Activated T-cell treated with anti-CD3 and anti-CD28 coated beads, Interleukin-2, amount 50 U/mL, for 72 hours (primary cell): ENCODE data around the gene LGALS4. TPM values are rescaled to one million over a fixed set of nuclear protein-coding genes. Genes with fewer than 3 reads are reported as not detected.
A peak's percentile ranks its signal among the peaks of the same experiment; 100 is the strongest.
"Not testable (repeated sequence)": the region's sequence is repeated elsewhere in the genome, so short reads cannot be mapped to it uniquely, and the experiment has no call there.

Experiments used
- ATAC-seq, 2 donors: fragments of 150-1000 bp; cut with Tn5 transposase; replicated peaks in 1 of 2; 2 replicates each; pipeline ENCODE4 v1.10.0; 2021; ENCODE audit warnings: moderate library complexity in 2 of 2, mild to moderate bottlenecking in 1 of 2
- DNase-seq, 2 donors: peaks; one replicate each; pipeline ENCODE4 v3.0.0; 2021 to 2022; ENCODE audit warnings: mixed read lengths in 1 of 2
- H3K27ac Mint-ChIP-seq: one replicate; pipeline ENCODE4 v1.8.0; 2022; ENCODE audit warnings: mild to moderate bottlenecking, moderate library complexity, mixed read lengths
- H3K27me3 Mint-ChIP-seq: one replicate; pipeline ENCODE4 v1.8.0; 2022; ENCODE audit warnings: low read depth, mixed read lengths
- H3K36me3 Mint-ChIP-seq, 2 donors: one replicate each; pipeline ENCODE4 v1.8.0; 2022; ENCODE audit warnings: mixed read lengths in 2 of 2, mild to moderate bottlenecking in 1 of 2; ENCODE audit not compliant: insufficient read depth in 2 of 2
- H3K4me1 Mint-ChIP-seq: one replicate; pipeline ENCODE4 v1.8.0; 2022; ENCODE audit warnings: low read depth, mixed read lengths
- H3K4me3 Mint-ChIP-seq, 2 donors: one replicate each; pipeline ENCODE4 v1.8.0; 2022; ENCODE audit warnings: mild to moderate bottlenecking in 2 of 2, mixed read lengths in 2 of 2, moderate library complexity in 2 of 2
- H3K9me3 Mint-ChIP-seq, 2 donors: one replicate each; pipeline ENCODE4 v1.8.0; 2022; ENCODE audit warnings: mixed read lengths in 2 of 2
- total RNA-seq, 2 donors: library from RNA; stranded (reverse); gene quantifications; one replicate each; pipeline ENCODE4 v1.2.3, GENCODE V29; 2022

Gene LGALS4
- total RNA-seq: 1 to 10 TPM; 2.3 to 4.1 TPM

GRCh38 chr19:38812841-38813320 is at the start of gene LGALS4:
LGALS4 (minus strand) TSS chr19:38812945; CDS start chr19:38812886, 59 bp downstream.
- H3K27ac Mint-ChIP-seq: no peak within 1 kb of the TSS
- no peak within 1 kb of the TSS for H3K4me3 Mint-ChIP-seq
- no peaks in the 10 kb centered on the region for H3K27me3 Mint-ChIP-seq
- DNase-seq (no peak), ATAC-seq (no peak)
- H3K36me3 Mint-ChIP-seq: peaks cover 0 to 2% of the 10 kb centered on the region in 2 donors
- H3K9me3 Mint-ChIP-seq: no peaks in the 10 kb centered on the region
- no peaks in the 10 kb centered on the region for H3K4me1 Mint-ChIP-seq

DNA sequence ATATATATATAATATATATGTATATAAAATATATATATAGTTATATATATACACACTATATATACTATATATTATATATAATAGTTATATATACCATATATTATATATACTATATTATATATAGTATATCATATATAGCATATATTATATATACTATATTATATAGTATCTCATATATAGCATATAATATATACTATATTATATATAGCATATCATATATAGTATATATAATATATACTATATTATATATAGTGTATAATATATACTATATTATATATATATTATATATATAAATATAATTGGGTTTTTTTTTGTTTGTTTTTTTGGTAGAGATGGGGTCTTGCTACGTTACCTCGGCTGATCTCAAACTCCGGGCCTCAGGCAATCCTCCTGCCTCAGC is 48.6 kb upstream of the LGALS4 start:
- Mint-ChIP-seq H3K4me1 (peaks cover 45% of the 10 kb centered on the region), H3K36me3 (peaks cover 3 to 8% of the 10 kb centered on the region in 2 donors), H3K27ac (no peak overlapping the region), H3K4me3 (no peak overlapping the region), H3K9me3 (peaks cover 0 to 2% of the 10 kb centered on the region in 2 donors), H3K27me3 (no peaks in the 10 kb centered on the region)
- ATAC-seq (no peak), DNase-seq (no peak)

GRCh38 chr19:38859631-38860204 is 47.0 kb upstream of the LGALS4 start:
- ATAC-seq, H3K27me3 Mint-ChIP-seq, H3K36me3 Mint-ChIP-seq, H3K27ac Mint-ChIP-seq, H3K9me3 Mint-ChIP-seq, DNase-seq, H3K4me3 Mint-ChIP-seq: not testable (repeated sequence)
- peaks cover 28% of the 10 kb centered on the region for H3K4me1 Mint-ChIP-seq

DNA sequence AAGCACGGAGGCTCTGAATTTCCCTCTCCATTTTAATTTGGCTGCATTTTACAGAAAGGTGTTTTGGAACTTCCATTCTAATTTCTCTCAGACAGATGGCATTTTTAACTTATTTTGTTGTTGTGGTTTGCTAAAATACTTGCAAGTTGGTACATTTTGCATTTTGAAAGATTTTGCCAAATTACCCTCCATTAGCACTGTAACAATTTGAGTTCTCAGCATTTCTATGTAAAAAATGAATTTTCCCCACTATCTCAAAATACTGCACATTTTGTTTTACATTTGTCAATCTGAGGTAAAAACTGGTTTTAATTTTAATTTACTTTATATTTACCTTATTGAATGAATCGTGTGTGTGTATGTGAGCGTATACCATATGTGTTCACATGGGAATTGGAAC is 44.1 kb upstream of the LGALS4 start:
- Mint-ChIP-seq H3K4me1 (peaks cover 31% of the 10 kb centered on the region), H3K9me3 (no peaks in the 10 kb centered on the region), H3K27me3 (no peaks in the 10 kb centered on the region), H3K36me3 (peaks cover 2 to 3% of the 10 kb centered on the region in 2 donors), H3K27ac (peak overlapping the region; percentile 12), H3K4me3 (peak overlapping the region; percentile 52 to 69)
- DNase-seq (no peak), ATAC-seq (no peak)

DNA sequence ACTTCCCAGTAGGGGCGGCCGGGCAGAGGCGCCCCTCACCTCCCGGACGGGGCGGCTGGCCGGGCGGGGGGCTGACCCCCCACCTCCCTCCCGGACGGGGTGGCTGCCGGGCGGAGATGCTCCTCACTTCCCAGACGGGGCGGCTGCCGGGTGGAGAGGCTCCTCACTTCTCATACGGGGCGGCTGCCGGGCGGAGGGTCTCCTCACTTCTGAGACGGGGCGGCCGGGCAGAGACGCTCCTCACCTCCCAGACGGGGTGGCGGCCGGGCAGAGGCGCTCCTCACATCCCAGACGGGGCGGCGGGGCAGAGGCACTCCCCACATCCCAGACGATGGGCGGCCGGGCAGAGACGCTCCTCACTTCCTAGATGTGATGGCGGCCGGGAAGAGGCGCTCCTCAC is 43.0 kb upstream of the LGALS4 start:
- H3K9me3 Mint-ChIP-seq, H3K36me3 Mint-ChIP-seq, H3K4me3 Mint-ChIP-seq, DNase-seq, H3K27ac Mint-ChIP-seq, H3K27me3 Mint-ChIP-seq, ATAC-seq: not testable (repeated sequence)
- peaks cover 36% of the 10 kb centered on the region for H3K4me1 Mint-ChIP-seq

DNA sequence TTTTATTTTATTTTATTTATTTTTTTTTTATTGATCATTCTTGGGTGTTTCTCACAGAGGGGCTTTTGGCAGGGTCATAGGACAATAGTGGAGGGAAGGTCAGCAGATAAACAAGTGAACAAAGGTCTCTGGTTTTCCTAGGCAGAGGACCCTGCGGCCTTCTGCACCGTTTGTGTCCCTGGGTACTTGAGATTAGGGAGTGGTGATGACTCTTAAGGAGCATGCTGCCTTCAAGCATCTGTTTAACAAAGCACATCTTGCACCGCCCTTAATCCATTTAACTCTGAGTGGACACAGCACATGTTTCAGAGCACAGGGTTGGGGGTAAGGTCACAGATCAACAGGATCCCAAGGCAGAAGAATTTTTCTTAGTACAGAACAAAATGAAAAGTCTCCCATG is 42.2 kb upstream of the LGALS4 start:
- not testable (repeated sequence) for H3K27ac Mint-ChIP-seq, H3K9me3 Mint-ChIP-seq, H3K27me3 Mint-ChIP-seq, DNase-seq, H3K36me3 Mint-ChIP-seq, ATAC-seq, H3K4me3 Mint-ChIP-seq
- H3K4me1 Mint-ChIP-seq: peaks cover 38% of the 10 kb centered on the region

DNA sequence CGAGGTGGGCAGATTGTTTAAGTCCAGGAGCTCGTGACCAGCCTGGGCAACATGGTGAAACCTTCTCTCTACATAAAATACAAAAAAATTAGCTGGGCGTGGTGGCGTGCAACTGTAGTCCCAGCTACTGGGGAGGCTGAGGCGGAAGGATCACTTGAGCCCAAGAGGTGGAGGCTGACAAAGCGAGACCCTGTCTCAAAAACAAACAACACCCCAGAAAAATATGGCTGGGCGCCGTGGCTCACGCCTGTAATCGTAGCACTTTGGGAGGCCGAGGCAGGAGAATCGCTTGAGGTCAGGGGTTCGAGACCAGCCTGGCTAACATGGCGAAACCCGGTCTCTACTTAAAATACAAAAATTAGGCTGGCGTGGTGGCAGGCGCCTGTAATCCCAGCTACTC is 40.5 kb upstream of the LGALS4 start:
- DNase-seq (no peak), ATAC-seq (no peak)
- peak overlapping the region; percentile 55 for H3K27ac Mint-ChIP-seq
- H3K36me3 Mint-ChIP-seq: peaks cover 10 to 16% of the 10 kb centered on the region in 2 donors
- no peaks in the 10 kb centered on the region for H3K9me3 Mint-ChIP-seq
- H3K27me3 Mint-ChIP-seq: no peaks in the 10 kb centered on the region
- H3K4me3 Mint-ChIP-seq: peak overlapping the region; percentile 82 to 89
- peaks cover 38% of the 10 kb centered on the region for H3K4me1 Mint-ChIP-seq

DNA sequence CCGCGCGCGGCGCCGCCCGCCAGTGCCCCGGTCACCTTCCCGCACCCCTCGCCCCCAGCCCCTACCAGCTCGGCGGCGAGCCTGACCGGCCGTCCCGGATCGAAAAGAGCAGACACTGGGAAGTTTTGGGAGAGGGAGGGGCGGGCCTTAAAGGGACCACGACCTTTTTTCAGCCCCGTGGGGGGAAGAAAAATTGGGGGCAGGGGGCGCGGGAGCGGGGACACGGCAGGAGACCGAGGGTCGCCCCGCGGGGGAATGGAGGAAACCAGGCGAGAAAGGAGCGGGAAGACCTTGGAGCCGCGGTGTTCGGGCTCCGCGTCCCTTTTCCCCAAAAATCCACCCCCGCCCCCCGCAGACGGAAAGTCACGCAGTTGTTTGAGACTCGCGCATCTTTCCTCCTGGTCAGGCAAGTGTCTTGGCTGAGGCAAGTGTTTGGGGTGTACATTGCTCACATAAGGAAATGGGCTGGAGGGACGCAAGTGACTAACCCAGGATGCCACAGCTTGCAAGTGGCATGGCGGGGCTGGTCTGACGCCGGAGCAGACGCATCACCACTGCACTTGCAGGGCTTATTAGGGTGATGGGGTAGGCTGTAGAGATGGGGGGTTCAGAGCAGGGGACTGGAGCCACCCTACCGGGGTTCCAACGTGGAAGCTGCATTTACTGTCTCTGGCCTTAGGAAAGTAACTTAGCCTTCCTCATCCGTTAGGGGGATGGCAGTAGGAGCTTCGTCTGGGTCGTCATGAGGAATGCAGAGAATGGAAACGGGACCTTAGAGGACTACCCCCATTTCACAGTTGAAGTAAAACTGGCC is 39.7 kb upstream of the LGALS4 start:
- ATAC-seq (peak in 1 of 2 donors; percentile 4), DNase-seq (peak; percentile 69 to 81)
- Mint-ChIP-seq H3K4me3 (peak overlapping the region; percentile 82 to 89), H3K9me3 (no peaks in the 10 kb centered on the region), H3K27ac (peak overlapping the region; percentile 55), H3K4me1 (peaks cover 40% of the 10 kb centered on the region), H3K36me3 (peaks cover 13 to 21% of the 10 kb centered on the region in 2 donors), H3K27me3 (no peaks in the 10 kb centered on the region)

- peaks cover 15 to 26% of the 10 kb centered on the region in 2 donors for H3K36me3 Mint-ChIP-seq
- ATAC-seq: peak; percentile 10 to 17
Measured at GRCh38 chr19:38851622-38852230, 39.0 kb upstream of the LGALS4 start.

GRCh38 chr19:38850976-38851621 is 38.4 kb upstream of the LGALS4 start:
- H3K9me3 Mint-ChIP-seq: no peaks in the 10 kb centered on the region
- H3K4me3 Mint-ChIP-seq: peak overlapping the region; percentile 85 to 97
- DNase-seq (peak; percentile 39 to 43), ATAC-seq (no peak)
- H3K36me3 Mint-ChIP-seq: peaks cover 16 to 28% of the 10 kb centered on the region in 2 donors
- peaks cover 44% of the 10 kb centered on the region for H3K4me1 Mint-ChIP-seq
- H3K27ac Mint-ChIP-seq: peak overlapping the region; percentile 97
- H3K27me3 Mint-ChIP-seq: no peaks in the 10 kb centered on the region

More at GRCh38 chr19:38851622-38852230, 39.0 kb upstream of the LGALS4 start:
- H3K27me3 Mint-ChIP-seq: no peaks in the 10 kb centered on the region
- peak overlapping the region; percentile 97 for H3K27ac Mint-ChIP-seq
- no peaks in the 10 kb centered on the region for H3K9me3 Mint-ChIP-seq
- peak overlapping the region; percentile 85 to 97 for H3K4me3 Mint-ChIP-seq
- H3K4me1 Mint-ChIP-seq: peaks cover 40% of the 10 kb centered on the region
- peak; percentile 94 to 96 for DNase-seq

GRCh38 chr19:38850436-38850975 is 37.8 kb upstream of the LGALS4 start:
- H3K4me3 Mint-ChIP-seq: peak overlapping the region; percentile 85 to 97
- peak overlapping the region; percentile 97 for H3K27ac Mint-ChIP-seq
- DNase-seq (peak in 1 of 2 donors; percentile 36), ATAC-seq (peak; percentile 80 to 81)
- H3K36me3 Mint-ChIP-seq: peaks cover 18 to 34% of the 10 kb centered on the region in 2 donors
- peaks cover 50% of the 10 kb centered on the region for H3K4me1 Mint-ChIP-seq
- H3K9me3 Mint-ChIP-seq: no peaks in the 10 kb centered on the region
- no peaks in the 10 kb centered on the region for H3K27me3 Mint-ChIP-seq

DNA sequence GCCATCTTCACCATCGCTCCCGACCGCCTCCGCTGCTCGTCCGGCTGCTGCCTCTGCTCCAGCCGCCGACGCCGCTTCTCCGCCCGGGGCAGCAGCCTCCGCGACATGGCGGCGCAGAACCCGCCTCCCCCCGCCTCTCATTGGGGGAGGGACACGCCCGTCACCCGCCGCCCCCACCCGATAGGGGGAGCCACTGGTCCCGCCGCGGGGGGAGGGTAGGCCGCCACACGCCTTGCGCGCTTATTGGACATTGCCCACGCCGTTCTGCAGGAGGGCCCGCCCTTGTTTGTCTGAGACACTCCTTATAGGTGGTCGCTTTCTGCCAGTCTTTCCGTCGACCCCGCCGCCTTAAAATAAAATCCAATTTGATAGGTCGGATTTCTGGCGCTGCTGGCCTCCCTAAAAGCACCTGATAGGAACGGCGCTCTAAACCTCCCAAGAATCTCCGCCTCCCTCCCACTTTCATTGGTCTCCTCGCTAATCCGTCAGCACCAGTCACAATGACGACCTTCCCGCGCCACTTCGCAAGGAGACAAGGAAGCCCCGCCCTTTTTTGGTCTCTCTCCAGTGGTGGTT is 37.2 kb upstream of the LGALS4 start, which contains the start of gene HNRNPL:
HNRNPL (minus strand) TSS at position 127 of the 576 bp plus-strand sequence; CDS start at position 107, 20 bp downstream.
- peaks cover 21 to 39% of the 10 kb centered on the region in 2 donors for H3K36me3 Mint-ChIP-seq

More for the DNA sequence above, 37.2 kb upstream of the LGALS4 start, which contains the start of gene HNRNPL:
- ATAC-seq (peak; percentile 70 to 73), DNase-seq (peak; percentile 99 to 100)
- Mint-ChIP-seq H3K4me1 (peaks cover 56% of the 10 kb centered on the region), H3K9me3 (no peaks in the 10 kb centered on the region), H3K27me3 (no peaks in the 10 kb centered on the region), H3K4me3 (peak within 1 kb of the TSS; percentile 85 to 97), H3K27ac (peak within 1 kb of the TSS; percentile 99)
